ENCODE data around the gene PI4K2A.

- TF ChIP-seq POLR2A (IDR thresholded peaks at IDR 0.05; ENCODE audit: low read length) (no peak), GATA1 (IDR thresholded peaks at IDR 0.05; ENCODE audit: low read depth, low read length) (no peak)
Measured at GRCh38 chr10:97718178-97718577, 77.7 kb downstream of the PI4K2A start.
